ENCODE measurements around the gene AUTS2. TPM values are rescaled to one million over a fixed set of nuclear protein-coding genes. Genes with fewer than 3 reads are reported as not detected.

AUTS2 gene
- total and polyA plus RNA-seq, 2 of the 8 experiments (the other 6 are each of a cell fraction or from before 2014, with no cell fraction given): 25.9 to 101 TPM

DNA sequence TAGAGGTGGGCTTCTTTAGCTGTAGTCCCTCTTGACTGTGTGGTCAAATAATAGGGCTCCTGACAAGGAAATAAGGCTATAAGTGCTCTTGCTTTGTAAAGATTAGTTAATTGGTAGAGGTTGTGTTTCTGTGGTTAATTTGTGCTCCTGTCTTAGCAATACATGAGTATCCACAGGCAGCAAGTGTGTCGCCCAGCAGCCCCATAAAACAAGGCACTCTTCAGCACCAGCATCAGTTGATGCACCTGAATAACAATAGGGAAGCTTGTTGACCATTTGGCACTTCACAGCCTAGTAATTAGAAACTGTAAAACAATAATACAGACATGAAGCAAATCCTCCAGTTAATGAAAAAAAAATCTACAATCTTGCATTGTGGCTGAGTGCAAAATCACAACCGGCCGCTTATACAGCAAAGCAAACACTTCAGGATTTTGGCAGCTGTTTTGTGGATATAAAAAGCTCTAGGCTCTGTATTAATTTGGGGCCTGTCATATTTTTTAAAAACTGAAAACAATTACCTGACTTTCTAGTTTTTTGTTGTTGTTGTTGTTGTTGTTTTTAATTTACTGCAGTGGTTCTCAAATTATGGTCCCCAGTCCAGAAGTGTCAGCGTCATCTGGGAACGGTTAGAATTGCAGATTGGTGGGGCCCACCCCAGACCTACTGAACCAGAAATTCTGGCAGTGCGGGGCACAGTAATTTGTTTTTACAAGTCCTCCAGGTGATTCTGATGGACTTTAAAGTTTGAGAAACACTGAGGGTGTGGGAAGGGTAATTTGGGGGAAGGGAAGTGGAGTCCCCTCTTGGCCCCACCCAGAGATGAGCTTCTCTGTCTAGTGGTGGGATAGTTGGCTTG is 56.8 kb downstream of the AUTS2 start:
- Histone ChIP-seq H3K9me3 (ENCODE audit: insufficient read depth in 2 of 2, low read depth in 1 of 2, low read length in 1 of 2) (no peaks in the 10 kb centered on the region), H3K4me1 (replicated peaks in 1 of 4; ENCODE audit: control insufficient read depth in 3 of 4, insufficient read depth in 4 of 4, low read length in 3 of 4) (peaks cover 9 to 19% (median 11%) of the 10 kb centered on the region in 4 experiments; a peak in 6 of 7 replicates), H3K9ac (replicated peaks in 1 of 4; ENCODE audit: extremely low read depth in 1 of 4, low read depth in 3 of 4, low read length in 3 of 4) (no peak overlapping the region), H2AFZ (ENCODE audit: low read length) (no peak overlapping the region), H3K4me2 (ENCODE audit: insufficient read depth in 1 of 2, low read depth in 2 of 2, low read length in 2 of 2) (0 out of 4 replicates have a peak overlapping the region, but pooled peaks of 1 of the 2 experiments have one; percentile 32), H3K23me2 (ENCODE audit: low read depth, low read length) (no peaks in the 10 kb centered on the region), H2BK120ac (replicated peaks; ENCODE audit: low read depth, low read length) (no peak overlapping the region), H3K56ac (replicated peaks; ENCODE audit: insufficient read length, low read depth, low read length) (no peak overlapping the region), H3K14ac (ENCODE audit: insufficient read length) (no peak overlapping the region), H4K91ac (replicated peaks; ENCODE audit: insufficient read length, low read length) (no peak overlapping the region), H4K8ac (ENCODE audit: extremely low read depth, insufficient read depth, low read length) (no peak overlapping the region), H2BK20ac (ENCODE audit: low read length) (no peak overlapping the region), H3K36me3 (ENCODE audit: control insufficient read depth in 2 of 4, insufficient read depth in 4 of 4, low read length in 3 of 4) (no peaks in the 10 kb centered on the region), H3K79me2 (ENCODE audit: control insufficient read depth in 1 of 2, insufficient read depth in 2 of 2, low read length in 2 of 2) (no peaks in the 10 kb centered on the region), H4K20me1 (replicated peaks in 1 of 2; ENCODE audit: control insufficient read depth in 1 of 2, insufficient read depth in 2 of 2, low read length in 2 of 2) (no peaks in the 10 kb centered on the region), H2AK5ac (ENCODE audit: low read depth, low read length) (no peak overlapping the region), H3K27ac (ENCODE audit: low read depth, low read length) (no peak overlapping the region), H2BK15ac (ENCODE audit: low read length) (no peak overlapping the region; the same call in 1 of the 2 replicates), H3K4me3 (ENCODE audit: extremely low read depth in 1 of 4, insufficient read depth in 2 of 4, low read depth in 3 of 4, low read length in 4 of 4) (no peak overlapping the region), H3K79me1 (ENCODE audit: low read depth, low read length) (peaks cover 3% of the 10 kb centered on the region; the same call in 1 of the 2 replicates), H3K27me3 (replicated peaks in 1 of 4; ENCODE audit: control insufficient read depth in 3 of 4, extremely low read depth in 1 of 4, insufficient read depth in 3 of 4, low read length in 3 of 4) (peaks cover 0 to 2% (median 0%) of the 10 kb centered on the region in 4 experiments; a peak in 1 of 7 replicates), H3K18ac (ENCODE audit: extremely low read depth, low read length) (no peak overlapping the region), H4K5ac (ENCODE audit: insufficient read length, low read depth, low read length) (no peak overlapping the region), H3K23ac (ENCODE audit: insufficient read length) (no peak overlapping the region), H3K4ac (replicated peaks; ENCODE audit: insufficient read length, low read depth, low read length) (no peak overlapping the region), H2BK5ac (ENCODE audit: low read depth, low read length) (no peak overlapping the region), H2BK12ac (ENCODE audit: low read depth, low read length) (peak overlapping the region; percentile 86; the same call in 1 of the 2 replicates)
- no peak for TF ChIP-seq TEAD4 (IDR thresholded peaks at IDR 0.05; ENCODE audit: low read depth, low read length)
- TF ChIP-seq TCF12 (IDR thresholded peaks at IDR 0.05; ENCODE audit: low read depth, low read length): no peak
- TF ChIP-seq POLR2A (IDR thresholded peaks at IDR 0.05; ENCODE audit: control extremely low read depth in 1 of 2, low read depth in 2 of 2, low read length in 2 of 2): no peak
- TF ChIP-seq NANOG (IDR thresholded peaks at IDR 0.05; ENCODE audit: insufficient read depth, low read depth, low read length, poor library complexity, severe bottlenecking): peak; percentile 67
- 0 out of 2 replicates have a peak, but pooled peaks have one; percentile 22 for TF ChIP-seq POU5F1 (IDR thresholded peaks at IDR 0.05; ENCODE audit: low read depth, low read length)
- CTCF ChIA-PET (ENCODE audit: partially characterized antibody): interaction anchor here (0.6 to 1.1 kb wide), 2 partner anchors 17 to 88 kb away, joined by 3 read pairs; no protein-coding TSS in a partner anchor
- DNase-seq (ENCODE audit: low read depth in 1 of 2, low spot score in 2 of 2) (no peak), FAIRE-seq (no peak)
- POLR2A ChIA-PET (ENCODE audit: partially characterized antibody): no interaction called here
- 72% methylated on average over 6 of the region's 6 CpGs; no CpG with 5 or more reads in 1 of the 2 experiments for WGBS, 2 experiments (ENCODE audit: extremely low coverage in 1 of 2, insufficient coverage in 1 of 2, insufficient read length in 1 of 2, insufficient replicate concordance in 2 of 2, low coverage in 1 of 2, low lambda C conversion rate in 2 of 2, missing lambda C conversion rate in 1 of 2)
